GM19452 (cell line): ENCODE measurements around the gene CACNA1B.

Source experiments
- ATAC-seq: cut with Tn5 transposase; IDR thresholded peaks from one replicate; pipeline ENCODE4 v1.9.1; 2021; ENCODE audit not compliant: unreplicated experiment

Gene CACNA1B

GRCh38 chr9:137978262-137978714 is 100.7 kb downstream of the CACNA1B start:
- no peak for ATAC-seq

DNA sequence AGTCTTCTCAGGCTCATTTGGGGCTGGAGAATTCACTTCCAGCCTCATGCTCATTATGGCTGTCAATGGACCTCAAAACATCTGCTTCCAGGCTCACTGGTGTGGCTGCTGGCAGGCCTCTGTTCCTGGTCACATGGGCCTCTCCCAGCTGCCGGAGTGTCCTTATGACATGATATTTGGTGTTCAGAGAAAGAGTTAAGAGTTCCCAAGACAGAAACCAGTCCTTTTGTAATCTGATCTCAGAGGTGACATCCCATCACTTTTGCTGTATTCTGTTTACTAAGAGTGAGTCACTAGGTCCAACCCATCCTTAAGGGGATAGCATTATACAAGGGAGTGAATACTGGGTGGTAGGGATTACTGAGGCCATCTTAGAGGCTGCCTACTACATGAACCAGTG is 104.6 kb downstream of the CACNA1B start:
- ATAC-seq: no peak

DNA sequence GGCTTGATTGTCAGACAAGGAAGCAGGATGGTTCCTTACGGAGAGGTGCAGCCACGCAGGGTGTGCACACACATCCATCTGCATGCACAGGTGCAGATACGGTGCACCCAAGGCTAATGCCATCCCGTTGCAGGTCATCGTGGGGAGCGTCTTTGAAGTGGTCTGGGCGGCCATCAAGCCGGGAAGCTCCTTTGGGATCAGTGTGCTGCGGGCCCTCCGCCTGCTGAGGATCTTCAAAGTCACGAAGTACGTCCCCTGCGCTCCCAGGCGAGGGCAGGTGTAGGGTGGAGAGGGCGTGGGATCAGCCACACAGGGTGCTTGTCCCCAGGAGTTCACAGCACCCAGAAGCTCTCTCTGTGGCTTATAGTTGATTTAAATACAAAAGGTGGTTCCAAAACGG is 106.4 kb downstream of the CACNA1B start:
- no peak for ATAC-seq

- ATAC-seq: no peak
These were observed 107.1 kb downstream of the CACNA1B start for GRCh38 chr9:137984520-137985257.

DNA sequence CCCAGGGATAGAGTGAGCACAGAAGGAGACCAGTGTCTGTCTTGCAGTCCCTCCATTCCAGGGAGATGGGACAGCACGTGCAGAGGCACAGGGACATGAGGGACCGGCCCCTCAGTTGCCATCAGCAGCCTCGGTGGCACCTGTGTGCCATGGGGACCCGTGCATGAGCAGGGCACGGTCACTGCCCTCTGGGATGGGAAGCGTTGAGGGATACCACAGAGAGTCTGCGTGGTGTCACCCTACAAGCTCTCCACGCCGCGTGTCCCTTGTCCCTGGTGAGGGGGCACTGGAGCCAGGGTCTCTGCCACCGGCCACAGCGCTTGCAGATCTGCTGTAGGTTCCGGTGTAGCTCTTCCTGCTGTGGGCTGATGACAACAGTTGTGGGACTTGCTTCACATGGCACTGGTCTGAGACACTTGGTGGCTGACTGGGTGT is 108.1 kb downstream of the CACNA1B start:
- ATAC-seq: no peak

GRCh38 chr9:137986268-137987099 is 108.9 kb downstream of the CACNA1B start:
- ATAC-seq: no peak

DNA sequence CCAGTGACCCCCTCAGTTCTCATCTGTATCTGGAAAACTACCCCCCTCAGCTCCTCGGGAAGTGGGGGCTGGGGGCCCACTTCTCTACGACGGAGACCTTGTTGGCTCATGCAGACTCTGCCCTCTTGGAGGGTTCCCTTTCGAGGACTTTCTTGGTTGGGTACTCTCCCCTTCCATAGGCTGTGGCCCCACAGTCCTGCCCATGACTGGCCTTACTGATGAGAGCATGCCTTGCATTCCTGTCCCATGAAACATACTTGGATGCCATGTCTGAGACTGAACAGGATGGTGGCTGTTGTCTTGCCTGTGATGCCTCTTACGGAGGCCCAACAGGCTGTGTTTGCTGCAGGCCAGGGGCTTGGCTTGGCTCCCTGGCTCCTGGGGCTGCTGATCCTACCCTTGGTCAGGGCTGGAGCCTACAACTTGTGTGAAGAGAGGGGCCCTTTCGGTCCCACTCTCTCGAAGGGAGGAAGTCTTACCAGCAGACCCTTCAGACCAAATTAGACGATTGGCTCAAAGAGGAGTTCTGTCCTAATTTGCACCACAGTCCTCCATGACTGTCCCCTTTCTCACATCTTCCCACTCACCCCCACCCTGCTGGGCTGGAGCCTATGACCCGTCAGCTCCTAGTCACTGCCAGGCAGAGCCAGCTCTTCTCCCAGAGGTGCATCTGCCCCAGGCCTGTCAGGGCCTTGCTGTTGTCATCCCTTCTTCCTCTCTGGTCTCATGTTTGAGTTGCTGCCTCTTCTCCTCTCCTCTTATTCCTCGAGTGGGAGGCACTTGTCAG is 109.9 kb downstream of the CACNA1B start:
- no peak for ATAC-seq

DNA sequence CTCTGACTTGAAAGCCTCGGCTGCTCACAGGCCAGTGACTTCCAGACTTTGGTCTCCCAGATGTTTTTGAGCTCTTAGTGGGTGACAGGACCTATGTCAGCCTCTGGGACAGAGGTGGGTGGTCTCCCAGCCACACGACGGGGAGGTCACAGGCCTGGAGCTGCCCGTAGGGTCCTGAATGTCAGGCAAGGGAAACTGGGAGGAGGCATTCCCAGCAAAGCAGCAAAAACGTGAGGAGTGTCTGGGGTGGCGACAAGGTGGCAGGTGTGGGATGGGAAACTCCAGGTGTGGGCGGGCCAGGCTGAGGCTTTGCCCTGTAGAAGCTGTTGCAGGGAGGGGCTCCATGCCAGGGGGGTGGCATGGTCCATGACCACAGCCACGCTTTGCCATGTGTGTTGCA is 110.5 kb downstream of the CACNA1B start:
- ATAC-seq: no peak

- no peak for ATAC-seq
These were observed 111.1 kb downstream of the CACNA1B start for GRCh38 chr9:137988701-137989100.

GRCh38 chr9:137989156-137989555 is 111.6 kb downstream of the CACNA1B start:
- ATAC-seq: no peak

DNA sequence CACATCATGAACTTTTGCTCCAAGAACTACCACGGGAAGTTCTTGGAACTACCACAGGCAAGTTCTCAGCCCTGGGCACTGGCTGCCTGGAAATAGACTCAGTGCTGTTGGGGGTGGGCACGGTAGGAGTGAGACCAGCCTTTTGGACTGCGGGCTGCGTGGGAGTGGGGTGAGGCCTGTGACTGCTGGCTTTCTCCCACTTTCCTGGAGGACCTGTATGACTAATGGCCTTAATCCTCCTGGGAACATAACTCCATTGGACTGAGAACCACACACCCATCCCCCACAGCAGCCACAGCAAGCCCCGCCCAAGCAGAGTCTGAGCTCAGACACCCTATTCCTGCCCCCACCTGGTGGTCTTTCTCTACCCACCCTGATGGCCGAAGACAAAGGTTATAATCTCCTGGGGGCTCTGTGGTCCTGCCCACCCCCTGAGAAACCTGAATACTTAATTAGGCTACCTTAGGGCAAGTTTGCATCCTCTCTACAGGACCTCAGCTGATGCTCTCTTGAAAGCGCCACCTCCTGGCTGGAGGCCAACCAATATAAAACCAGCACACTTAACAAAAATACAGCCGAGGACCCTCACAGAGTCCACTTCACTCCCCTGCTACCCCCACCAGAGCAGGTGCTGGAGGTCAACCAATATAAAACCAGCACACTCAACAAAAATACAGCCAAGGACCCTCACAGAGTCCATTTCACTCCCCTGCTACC is 112.6 kb downstream of the CACNA1B start:
- no peak for ATAC-seq

GRCh38 chr9:138003485-138004190 is 126.1 kb downstream of the CACNA1B start:
- ATAC-seq: no peak

GRCh38 chr9:138006576-138007233 is 129.1 kb downstream of the CACNA1B start:
- no peak for ATAC-seq

DNA sequence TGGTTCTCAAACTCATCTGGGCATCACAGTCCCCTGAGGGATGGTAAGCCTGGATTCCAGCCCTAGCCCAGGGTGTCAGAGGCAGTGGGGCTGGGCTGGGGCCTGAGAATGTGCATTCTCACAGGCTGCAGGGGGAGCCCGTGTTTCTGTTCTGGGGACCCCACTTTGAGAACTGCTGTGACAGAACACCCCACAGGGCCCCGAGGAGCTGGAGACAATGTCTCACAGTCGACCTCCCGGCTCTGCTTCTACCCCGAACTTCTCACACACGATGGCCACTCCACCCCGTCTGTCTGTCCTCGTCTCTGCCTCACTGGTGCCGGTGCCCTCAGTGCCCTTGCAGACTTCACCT is 130.0 kb downstream of the CACNA1B start:
- ATAC-seq: no peak

- ATAC-seq: no peak
These were observed 130.6 kb downstream of the CACNA1B start for GRCh38 chr9:138007918-138008841.

DNA sequence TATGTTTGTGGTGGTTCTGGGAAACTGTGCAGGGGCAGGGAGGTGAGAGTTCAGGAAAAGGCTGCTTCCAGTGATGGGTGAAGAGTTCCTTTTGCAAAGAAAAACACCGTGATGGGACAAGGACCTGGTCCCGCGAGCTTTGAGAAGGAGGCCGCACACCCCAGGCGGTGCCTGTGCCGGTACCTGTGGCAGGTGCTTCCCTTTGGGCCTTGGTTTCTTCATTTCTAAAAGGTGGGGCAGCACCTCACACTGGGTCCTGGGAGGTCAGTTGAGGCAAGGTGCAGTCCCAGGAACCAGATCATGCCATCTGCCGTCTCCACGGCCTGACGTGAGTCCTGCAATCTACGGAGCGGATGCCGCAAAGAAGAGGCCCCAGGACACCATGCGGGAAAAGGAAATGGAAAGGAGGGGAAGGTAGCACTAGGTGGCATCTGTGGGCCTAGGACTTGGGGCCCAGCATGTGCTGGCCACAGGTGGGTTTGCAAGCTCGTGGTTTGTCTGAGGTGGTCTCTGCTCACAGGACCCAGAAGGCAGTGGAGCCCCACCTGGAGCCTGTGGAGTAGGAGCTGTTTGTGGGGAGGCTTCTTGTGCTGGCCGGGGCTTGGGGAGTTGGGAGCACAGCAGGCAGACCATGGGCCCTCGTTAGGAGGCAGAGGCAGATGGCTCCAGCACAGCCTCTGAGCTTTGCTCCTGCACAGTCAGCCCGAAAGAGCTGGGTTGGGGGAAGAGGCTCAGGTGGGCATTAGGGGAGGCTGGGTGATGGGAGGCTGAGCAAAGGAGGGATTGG is 131.6 kb downstream of the CACNA1B start:
- no peak for ATAC-seq

- ATAC-seq: no peak
These were observed 132.5 kb downstream of the CACNA1B start for GRCh38 chr9:138009803-138010690.
